HCT116 (cell line): ENCODE measurements around the gene ERCC4. TPM values are rescaled to one million over a fixed set of nuclear protein-coding genes. Genes with fewer than 3 reads are reported as not detected.
A peak's percentile ranks its signal among the peaks of the same experiment; 100 is the strongest.

Experiments
- ATAC-seq: fragments of 200-7000 bp; cut with Tn5 transposase; 2 replicates; pipeline ENCODE4 v1.9.1; 2020; ENCODE audit warnings: mild to moderate bottlenecking, moderate library complexity
- Bru-seq: library from RNA; stranded (reverse); fragments of 400-500 nt; gene quantifications from one replicate; lab custom pipeline; 2021; lab: Mats Ljungman, UMichigan
- BruChase-seq, 2 experiments: library from RNA; stranded (reverse); fragments of 400-500 nt; gene quantifications; one replicate each; lab custom pipeline; 2021; lab: Mats Ljungman, UMichigan
- BruUV-seq: library from RNA; stranded (reverse); fragments of 400-500 nt; replicated peaks from 2 replicates; lab custom pipeline; 2021; lab: Mats Ljungman, UMichigan
- CTCF ChIA-PET: fragments of 300-600 bp; sonication (Branson Sonifier 250); formaldehyde crosslinking; loops from one replicate; lab custom pipeline; 2021; ENCODE audit warnings: antibody characterized with exemption; lab: Charles Lee
- POLR2A ChIA-PET: fragments of 300-600, 350-600 bp; sonication (Branson Sonifier 250); formaldehyde crosslinking; loops from one replicate; lab custom pipeline; 2021; ENCODE audit warnings: antibody characterized with exemption; lab: Charles Lee
- RAD21 ChIA-PET, 2 experiments: fragments of 300-600 bp; sonication (Branson Sonifier 250); formaldehyde crosslinking; loops; one replicate each; lab custom pipeline; 2023; ENCODE audit warnings: low total read pairs in 2 of 2; ENCODE audit not compliant: uncharacterized antibody in 2 of 2, unreplicated experiment in 2 of 2, low non-redundant PET in 1 of 2; lab: Charles Lee
- DNase-seq: peaks from one replicate; pipeline ENCODE4 v3.0.0-alpha.2; 2010; ENCODE audit warnings: low read depth, low spot score
- H2AFZ ChIP-seq: fragments of 200-600 bp; shearing (Covaris generic), sonication (generic); 2 replicates; pipeline ENCODE4 v1.6.1; 2017; ENCODE audit warnings: low read depth, mixed run types, mixed read lengths, antibody characterized with exemption, low read length; ENCODE audit not compliant: poor library complexity, severe bottlenecking
- H3K27ac ChIP-seq: 2 replicates; pipeline ENCODE4 v1.5.1; 2012; ENCODE audit warnings: low read depth, low read length
- H3K27me3 ChIP-seq: fragments of 200-600 bp; sonication (generic); 2 replicates; pipeline ENCODE4 v1.6.1; 2016; ENCODE audit warnings: mixed run types, low read length, mixed read lengths; ENCODE audit not compliant: insufficient read depth
- H3K36me3 ChIP-seq, 2 experiments: fragments of 200-500 bp in 1 of 2; fragments of 200-600 bp in 1 of 2; sonication (Bioruptor generic) in 1 of 2; sonication (generic) in 1 of 2; 2 replicates each; pipeline versions ENCODE4 v1.5.1 to v1.6.1; 2014 to 2016; ENCODE audit warnings: low read length in 2 of 2, inconsistent platforms in 1 of 2, mixed read lengths in 1 of 2, mixed run types in 1 of 2; ENCODE audit not compliant: insufficient read depth in 2 of 2, control insufficient read depth in 1 of 2
- H3K4me1 ChIP-seq, 2 experiments: fragments of 200-600 bp in 1 of 2; sonication (generic) in 1 of 2; 2 replicates each; pipeline versions ENCODE4 v1.5.1 to v1.6.1; 2012 to 2017; ENCODE audit warnings: low read length in 2 of 2, inconsistent platforms in 1 of 2, mild to moderate bottlenecking in 1 of 2, mixed read lengths in 1 of 2, mixed run types in 1 of 2, moderate library complexity in 1 of 2; ENCODE audit not compliant: insufficient read depth in 2 of 2, control insufficient read depth in 1 of 2
- H3K4me2 ChIP-seq: fragments of 200-600 bp; sonication (generic); 2 replicates; pipeline ENCODE4 v1.6.1; 2017; ENCODE audit warnings: mixed run types, low read length, mixed read lengths
- H3K4me3 ChIP-seq, 2 experiments: fragments of 200-600 bp in 1 of 2; sonication (generic) in 1 of 2; replicated peaks in 1 of 2; 2 replicates each; pipeline ENCODE4 v1.5.1; 2011 to 2016; ENCODE audit warnings: low read length in 2 of 2, control low read depth in 1 of 2, low read depth in 1 of 2, mild to moderate bottlenecking in 1 of 2, mixed read lengths in 1 of 2, mixed run types in 1 of 2
- H3K79me2 ChIP-seq: fragments of 200-600 bp; sonication (generic); 2 replicates; pipeline ENCODE4 v1.6.1; 2017; ENCODE audit warnings: mild to moderate bottlenecking, mixed run types, low read length, moderate library complexity, mixed read lengths; ENCODE audit not compliant: insufficient read depth
- H3K9ac ChIP-seq: fragments of 200-600 bp; sonication (generic); 2 replicates; pipeline ENCODE4 v1.6.1; 2016; ENCODE audit warnings: low read length, mixed read lengths
- H3K9me2 ChIP-seq: fragments of 200-600 bp; sonication (generic), shearing (Covaris generic); 2 replicates; pipeline ENCODE4 v1.6.1; 2017; ENCODE audit warnings: mixed run types, mild to moderate bottlenecking, moderate library complexity; ENCODE audit not compliant: insufficient read depth
- H3K9me3 ChIP-seq, 2 experiments: fragments of 200-500 bp in 1 of 2; fragments of 200-600 bp in 1 of 2; sonication (Bioruptor generic) in 1 of 2; sonication (generic) in 1 of 2; 2 replicates each; pipeline ENCODE4 v1.6.1; 2014 to 2017; ENCODE audit warnings: low read length in 2 of 2, mixed read lengths in 2 of 2, inconsistent platforms in 1 of 2, low read depth in 1 of 2, mild to moderate bottlenecking in 1 of 2, mixed run types in 1 of 2, moderate library complexity in 1 of 2; ENCODE audit not compliant: control insufficient read depth in 1 of 2, insufficient read depth in 1 of 2
- H4K20me1 ChIP-seq: fragments of 200-600 bp; sonication (generic), shearing (Covaris generic); 2 replicates; pipeline ENCODE4 v1.6.1; 2017; ENCODE audit warnings: mixed run types, mild to moderate bottlenecking, moderate library complexity; ENCODE audit not compliant: insufficient read depth
- CEBPB ChIP-seq: IDR thresholded peaks from 2 replicates; pipeline ENCODE4 v1.6.1; 2012; ENCODE audit warnings: low read depth
- CTCF ChIP-seq, 3 experiments: fragments of 200-600 bp in 1 of 3; sonication (generic) in 1 of 3; IDR thresholded peaks in 2 of 3; conservative IDR thresholded peaks in 1 of 3; 2 replicates each; pipeline ENCODE4 v1.5.1; 2012 to 2017; ENCODE audit warnings: low read depth in 2 of 3, low read length in 2 of 3, antibody characterized with exemption in 1 of 3, borderline replicate concordance in 1 of 3, control low read depth in 1 of 3, mild to moderate bottlenecking in 1 of 3, mixed read lengths in 1 of 3, mixed run types in 1 of 3, moderate library complexity in 1 of 3; ENCODE audit not compliant: insufficient read depth in 1 of 3
- EGR1 ChIP-seq: IDR thresholded peaks from 2 replicates; pipeline ENCODE4 v1.6.1; 2012; ENCODE audit warnings: low read depth
- MAX ChIP-seq: IDR thresholded peaks from 2 replicates; pipeline ENCODE4 v1.6.1; 2012
- POLR2A ChIP-seq: IDR thresholded peaks from 2 replicates; pipeline ENCODE4 v1.7.0; 2011; ENCODE audit warnings: borderline replicate concordance; ENCODE audit not compliant: insufficient read depth, insufficient read length; ENCODE audit errors: extremely low read depth
- POLR2AphosphoS5 ChIP-seq: IDR thresholded peaks from 2 replicates; pipeline ENCODE4 v1.6.1; 2011; ENCODE audit warnings: mild to moderate bottlenecking, low read depth, low read length, moderate library complexity
- RAD21 ChIP-seq: IDR thresholded peaks from 2 replicates; pipeline ENCODE4 v1.6.1; 2012; ENCODE audit warnings: low read depth, mild to moderate bottlenecking
- TCF7L2 ChIP-seq: IDR thresholded peaks from 2 replicates; pipeline ENCODE4 v1.7.0; 2011; ENCODE audit warnings: borderline replicate concordance, inconsistent platforms; ENCODE audit not compliant: insufficient read depth, insufficient read length; ENCODE audit errors: extremely low read depth
- YY1 ChIP-seq: IDR thresholded peaks from 2 replicates; pipeline ENCODE4 v1.6.1; 2011; ENCODE audit warnings: low read length, low read depth, moderate library complexity, mild to moderate bottlenecking; ENCODE audit not compliant: insufficient replicate concordance; ENCODE audit errors: extremely low read depth
- ZFX ChIP-seq: fragments of 450-650 bp; IDR thresholded peaks from 2 replicates; pipeline ENCODE4 v1.6.1; 2017
- intact Hi-C: fragments of 100-400 bp; cut with micrococcal nuclease; formaldehyde crosslinking; loops from 2 replicates; pipeline ENCODE4 v1.10.0; 2022
- long read RNA-seq: library from polyadenylated mRNA; unstranded; transcript quantifications from one replicate; pipeline ENCODE4 v2.0.0, GENCODE V29; 2021; ENCODE audit not compliant: unreplicated experiment
- polyA plus RNA-seq: library from polyadenylated mRNA; unstranded; fragments of >200 nt; gene quantifications from 2 replicates; pipeline ENCODE4 v1.2.1, GENCODE V29; 2012; ENCODE audit warnings: missing spikeins
- total RNA-seq: library from RNA; stranded (reverse); gene quantifications from one replicate; pipeline ENCODE4 v1.2.1, GENCODE V29; 2021; ENCODE audit not compliant: unreplicated experiment

ERCC4 gene
- total RNA-seq = 10.4 TPM
- 1.7 and 2.3 TPM in 2 replicates for polyA plus RNA-seq
- percentile 57 among the genes with signal in this experiment for Bru-seq, nascent RNA
- BruChase-seq, experiment 1, labeled RNA remaining after a 6-hour chase = percentile 61 among the genes with signal in this experiment
- BruChase-seq, experiment 2, labeled RNA remaining after a 2-hour chase = percentile 72 among the genes with signal in this experiment
- long read RNA-seq, transcript ERCC4-208 (3 exons, 604 nt) = major isoform, 5 of 16 reads
- long read RNA-seq, partial matches to known transcripts = 5 of 16 reads
- long read RNA-seq, other reads (novel, unspliced or antisense) = 2 of 16 reads

DNA sequence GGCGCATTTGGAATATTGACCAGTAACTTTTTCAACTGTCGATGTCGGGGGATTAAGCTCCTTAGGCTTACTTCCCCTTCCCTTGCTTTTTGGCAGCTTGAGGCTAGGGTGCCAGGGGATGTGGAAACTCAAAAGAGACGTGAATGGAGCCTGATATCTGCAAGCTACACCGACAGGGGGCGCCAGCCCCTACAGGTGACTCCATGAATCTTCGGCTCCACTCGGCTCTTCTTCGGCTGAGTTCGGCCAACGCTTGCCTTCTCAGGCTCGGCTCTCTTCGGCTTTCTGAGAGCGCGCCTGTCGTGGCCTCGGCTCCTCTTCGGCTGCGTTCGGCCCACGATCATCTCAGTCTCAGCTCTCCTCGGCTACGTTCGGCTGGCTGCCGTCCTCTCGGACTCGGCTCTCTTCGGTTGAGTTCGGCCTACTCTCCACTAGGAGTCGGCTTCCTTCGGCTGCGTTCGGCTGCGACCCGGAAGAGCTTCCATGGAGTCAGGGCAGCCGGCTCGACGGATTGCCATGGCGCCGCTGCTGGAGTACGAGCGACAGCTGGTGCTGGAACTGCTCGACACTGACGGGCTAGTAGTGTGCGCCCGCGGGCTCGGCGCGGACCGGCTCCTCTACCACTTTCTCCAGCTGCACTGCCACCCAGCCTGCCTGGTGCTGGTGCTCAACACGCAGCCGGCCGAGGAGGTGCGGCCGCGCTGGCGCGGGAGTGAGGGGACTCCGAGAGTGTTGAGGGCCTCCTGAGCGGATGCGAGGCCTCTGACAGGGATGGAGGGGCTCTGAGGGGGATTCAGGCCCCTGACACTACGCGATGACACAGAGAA lies at the start of gene ERCC4:
TSS of gene ERCC4 (plus strand) at position 472 of the 827 bp plus-strand sequence. CDS start at position 484, 12 bp downstream.
- RAD21 ChIA-PET = interaction anchor here (0.7 to 1.2 kb wide), 5 partner anchors 176 to 582 kb away, joined by 3 to 5 read pairs (median 3); no protein-coding TSS in a partner anchor
- H3K27ac ChIP-seq = peak within 1 kb of the TSS; percentile 65
- peak; percentile 98 for DNase-seq
- no TSS peak for BruUV-seq
- ATAC-seq = peak; percentile 98
- peak within 1 kb of the TSS; percentile 95 for H3K4me2 ChIP-seq
- CTCF ChIA-PET = interaction anchor here (0.6 to 2.0 kb wide), 41 partner anchors 8 to 627 kb away, joined by 3 to 19 read pairs (median 4); no protein-coding TSS in a partner anchor
- H3K4me3 ChIP-seq = peak within 1 kb of the TSS; percentile 91 to 98
- peak within 1 kb of the TSS; percentile 96 for H2AFZ ChIP-seq
- H3K79me2 ChIP-seq = no peaks in the 10 kb centered on the region; the same call in 1 of the 2 replicates
- intact Hi-C loops = loop anchor here (1.0 to 10.0 kb wide), 4 partner anchors 54 to 365 kb away; no protein-coding TSS in a partner anchor
- peak within 1 kb of the TSS; percentile 91 for H3K9ac ChIP-seq
- TF ChIP-seq MAX (peak; percentile 45; the same call in 1 of the 2 replicates), YY1 (peak; percentile 90), CTCF (IDR thresholded peaks at IDR 0.05 in 2 of 3, conservative IDR thresholded peaks at IDR 0.05 in 1 of 3; ENCODE audit: borderline replicate concordance in 1 of 3, insufficient read depth in 1 of 3, low read depth in 2 of 3, low read length in 2 of 3) (peak; percentile 80 to 96 (median 84)), RAD21 (peak; percentile 60), POLR2AphosphoS5 (peak; percentile 83), TCF7L2 (no peak), EGR1 (no peak), CEBPB (no peak), POLR2A (peak; percentile 39), ZFX (peak; percentile 64; the same call in 1 of the 2 replicates)
- POLR2A ChIA-PET = interaction anchor here (0.6 to 1.5 kb wide), 4 partner anchors 277 to 382 kb away, joined by 3 to 8 read pairs (median 3); no protein-coding TSS in a partner anchor
- no peaks in the 10 kb centered on the region for H3K27me3 ChIP-seq
- no peaks in the 10 kb centered on the region for H3K9me3 ChIP-seq
- H3K4me1 ChIP-seq = peaks cover 7 to 15% of the 10 kb centered on the region in 2 experiments
- H3K36me3 ChIP-seq = peaks cover 0 to 3% of the 10 kb centered on the region in 2 experiments; a peak in 1 of 4 replicates
- H3K9me2 ChIP-seq = no peaks in the 10 kb centered on the region
- H4K20me1 ChIP-seq = no peaks in the 10 kb centered on the region
